DOHH2 (cell line): ENCODE data around the gene FAM76A.

ENCODE experiments used
- H3F3A ChIP-seq: fragments of 200-600 bp; sonication (generic), shearing (Covaris generic); 2 replicates; pipeline ENCODE4 v1.6.0; 2016; ENCODE audit warnings: antibody characterized with exemption, mild to moderate bottlenecking; ENCODE audit not compliant: control insufficient read depth, insufficient read depth
- H3K27ac ChIP-seq: fragments of 200-600 bp; sonication (generic); 2 replicates; pipeline ENCODE4 v1.5.1; 2014; ENCODE audit warnings: low read depth, mild to moderate bottlenecking, low read length, moderate library complexity
- H3K27me3 ChIP-seq: fragments of 200-600 bp; sonication (generic); 2 replicates; pipeline ENCODE4 v1.6.1; 2014; ENCODE audit warnings: mild to moderate bottlenecking, low read length, mixed read lengths; ENCODE audit not compliant: control insufficient read depth
- H3K36me3 ChIP-seq: fragments of 200-600 bp; sonication (generic); 2 replicates; pipeline ENCODE4 v1.6.1; 2014; ENCODE audit warnings: mild to moderate bottlenecking, low read length, moderate library complexity, mixed read lengths; ENCODE audit not compliant: control insufficient read depth
- H3K4me1 ChIP-seq: fragments of 200-600 bp; sonication (generic); 2 replicates; pipeline ENCODE4 v1.6.1; 2014; ENCODE audit warnings: mild to moderate bottlenecking, low read length, mixed read lengths; ENCODE audit not compliant: control insufficient read depth
- H3K4me2 ChIP-seq: fragments of 200-600 bp; sonication (generic); 2 replicates; pipeline ENCODE4 v1.6.0; 2014; ENCODE audit warnings: mild to moderate bottlenecking, low read length, moderate library complexity
- H3K4me3 ChIP-seq: fragments of 200-600 bp; sonication (generic); 2 replicates; pipeline ENCODE4 v1.5.1; 2014; ENCODE audit warnings: mild to moderate bottlenecking, low read length, mixed read lengths
- H3K79me2 ChIP-seq: fragments of 200-600 bp; sonication (generic); 2 replicates; pipeline ENCODE4 v1.6.1; 2014; ENCODE audit warnings: mild to moderate bottlenecking, low read length, mixed read lengths; ENCODE audit not compliant: control insufficient read depth
- H3K9me2 ChIP-seq: fragments of 200-600 bp; sonication (generic); replicated peaks from 2 replicates; pipeline ENCODE4 v1.6.1; 2014; ENCODE audit warnings: mild to moderate bottlenecking, low read length, mixed read lengths; ENCODE audit not compliant: control insufficient read depth
- H3K9me3 ChIP-seq: fragments of 200-600 bp; sonication (generic); 2 replicates; pipeline ENCODE4 v1.6.1; 2014; ENCODE audit warnings: antibody characterized with exemption, low read length, mixed read lengths; ENCODE audit not compliant: control insufficient read depth, insufficient read depth
- H4K20me1 ChIP-seq: fragments of 200-600 bp; sonication (generic); 2 replicates; pipeline ENCODE4 v1.6.0; 2014; ENCODE audit warnings: low read depth, mild to moderate bottlenecking, antibody characterized with exemption, low read length, moderate library complexity; ENCODE audit not compliant: control insufficient read depth, insufficient read depth
- CTCF ChIP-seq: fragments of 200-600 bp; sonication (generic); IDR thresholded peaks from one replicate; pipeline ENCODE4 v1.5.1; 2014; ENCODE audit warnings: antibody characterized with exemption, mild to moderate bottlenecking, low read depth, low read length; ENCODE audit not compliant: poor library complexity, severe bottlenecking
- EZH2phosphoT487 ChIP-seq: fragments of 200-600 bp; sonication (generic); IDR thresholded peaks from 2 replicates; pipeline ENCODE4 v1.6.1; 2017; ENCODE audit warnings: borderline replicate concordance, mild to moderate bottlenecking, antibody characterized with exemption, low read length, moderate library complexity, mixed read lengths

Gene FAM76A

GRCh38 chr1:27778056-27778455 lies 52.3 kb downstream of the FAM76A start:
- Histone ChIP-seq H4K20me1 (no peaks in the 10 kb centered on the region), H3K27ac (no peak overlapping the region), H3K9me3 (no peaks in the 10 kb centered on the region), H3K79me2 (peaks cover 93% of the 10 kb centered on the region), H3K4me2 (no peak overlapping the region), H3K4me3 (no peak overlapping the region), H3K27me3 (no peaks in the 10 kb centered on the region), H3F3A (no peaks in the 10 kb centered on the region), H3K9me2 (no peaks in the 10 kb centered on the region), H3K36me3 (peaks cover 9% of the 10 kb centered on the region), H3K4me1 (peaks cover 5% of the 10 kb centered on the region)
- TF ChIP-seq CTCF: no peak
- no peak for TF ChIP-seq EZH2phosphoT487

DNA sequence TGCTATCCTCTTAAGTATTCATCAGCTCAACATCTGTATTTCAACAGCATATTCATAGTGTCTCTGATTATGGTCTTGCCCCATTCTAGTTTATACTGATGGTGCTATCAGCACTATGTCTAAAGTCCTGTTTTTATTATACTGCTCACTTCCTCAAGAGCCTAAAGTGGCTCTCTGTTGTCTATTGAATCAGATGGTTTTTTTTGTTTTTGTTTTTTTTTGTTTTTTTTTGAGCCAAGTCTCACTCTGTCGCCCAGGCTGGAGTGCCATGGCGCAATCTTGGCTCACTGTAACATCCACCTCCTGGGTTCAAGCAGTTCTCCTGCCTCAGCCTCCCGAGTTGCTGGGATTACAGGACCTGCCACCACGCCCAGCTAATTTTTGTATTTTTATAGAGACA lies 53.4 kb downstream of the FAM76A start:
- Histone ChIP-seq H3K9me3 (no peaks in the 10 kb centered on the region), H3K9me2 (no peaks in the 10 kb centered on the region), H3F3A (no peaks in the 10 kb centered on the region), H3K36me3 (peaks cover 9% of the 10 kb centered on the region), H3K4me2 (no peak overlapping the region), H3K4me1 (peaks cover 3% of the 10 kb centered on the region), H3K79me2 (peaks cover 90% of the 10 kb centered on the region), H4K20me1 (no peaks in the 10 kb centered on the region), H3K27me3 (no peaks in the 10 kb centered on the region), H3K27ac (no peak overlapping the region), H3K4me3 (no peak overlapping the region)
- TF ChIP-seq EZH2phosphoT487 (no peak), CTCF (no peak)

DNA sequence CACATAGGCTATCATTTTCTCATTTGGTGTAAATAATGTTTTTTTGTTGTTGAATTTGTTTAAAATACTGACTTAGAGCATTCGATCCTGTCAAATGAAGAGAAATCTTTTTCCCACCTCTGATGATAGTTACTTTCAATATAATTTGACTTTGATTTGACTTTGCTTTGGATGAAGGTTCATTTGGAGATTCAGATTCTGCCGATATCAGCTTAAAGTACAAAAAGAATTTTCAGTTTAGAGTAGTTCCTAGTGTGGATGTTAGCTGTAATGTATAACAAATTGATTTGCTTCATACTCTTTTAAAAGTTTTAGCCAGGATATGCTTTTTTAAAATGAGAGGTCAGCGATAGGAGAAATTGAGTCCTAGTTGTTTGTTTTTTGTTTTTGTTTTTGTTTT lies 57.2 kb downstream of the FAM76A start:
- Histone ChIP-seq H3K79me2 (peaks cover 87% of the 10 kb centered on the region), H3K36me3 (no peaks in the 10 kb centered on the region; the same call in 1 of the 2 replicates), H4K20me1 (no peaks in the 10 kb centered on the region), H3F3A (no peaks in the 10 kb centered on the region; the same call in 1 of the 2 replicates), H3K27ac (no peak overlapping the region), H3K4me2 (no peak overlapping the region), H3K27me3 (no peaks in the 10 kb centered on the region), H3K4me3 (no peak overlapping the region), H3K9me3 (no peaks in the 10 kb centered on the region), H3K9me2 (no peaks in the 10 kb centered on the region), H3K4me1 (no peaks in the 10 kb centered on the region)
- no peak for TF ChIP-seq EZH2phosphoT487

- Histone ChIP-seq H3K4me3 (no peak overlapping the region), H3K4me2 (no peak overlapping the region), H4K20me1 (no peaks in the 10 kb centered on the region), H3K4me1 (no peaks in the 10 kb centered on the region), H3K36me3 (peaks cover 10% of the 10 kb centered on the region), H3K27me3 (no peaks in the 10 kb centered on the region), H3K9me3 (no peaks in the 10 kb centered on the region), H3K9me2 (no peaks in the 10 kb centered on the region), H3F3A (no peaks in the 10 kb centered on the region; the same call in 1 of the 2 replicates), H3K27ac (no peak overlapping the region), H3K79me2 (peaks cover 74% of the 10 kb centered on the region)
- no peak for TF ChIP-seq CTCF
- no peak for TF ChIP-seq EZH2phosphoT487
Measured at GRCh38 chr1:27784700-27785099, 58.9 kb downstream of the FAM76A start.
